ENCODE data around the gene ENTPD7. TPM values are rescaled to one million over a fixed set of nuclear protein-coding genes. Genes with fewer than 3 reads are reported as not detected.

The ENTPD7 gene
- total and polyA plus RNA-seq, 10 of the 15 experiments (the other 5 are each of a cell fraction or from before 2014, with no cell fraction given), result 0.73 to 6.7 (median 5.2) TPM

DNA sequence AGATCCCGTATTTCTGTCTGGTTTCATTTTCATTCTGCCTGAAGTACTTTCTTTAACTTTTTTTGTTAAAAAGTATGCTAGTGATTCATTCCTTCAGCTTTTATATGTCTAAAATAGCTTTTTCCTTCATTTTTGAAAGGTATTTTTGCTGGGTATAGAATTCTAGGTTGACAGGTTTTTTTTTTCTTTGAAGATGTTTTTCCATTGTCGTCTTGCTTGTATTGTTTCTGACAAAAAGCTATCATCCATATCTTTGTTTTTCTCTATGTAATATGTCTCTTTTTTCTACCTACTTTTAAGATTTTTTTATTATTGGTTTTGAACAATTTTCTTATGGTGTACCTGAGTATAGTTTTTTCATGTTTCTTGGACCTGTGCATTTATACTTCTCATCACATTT, 81.0 kb downstream of the ENTPD7 start:
- in situ Hi-C loops (cut with MboI), result no loop called here
- CTCF ChIA-PET, result interaction anchor here (1.4 to 2.3 kb wide), 2 partner anchors 8 to 129 kb away, joined by 4 to 10 read pairs; partner anchors contain the start of genes COX15 and CUTC
- Histone ChIP-seq H3K27me3 (replicated peaks in 1 of 2; ENCODE audit: control insufficient read depth in 2 of 2, insufficient read depth in 2 of 2, low read length in 1 of 2) (no peaks in the 10 kb centered on the region), H3K9me3 (replicated peaks; ENCODE audit: control insufficient read depth, insufficient read depth, low read length) (peaks cover 5% of the 10 kb centered on the region), H4K20me1 (ENCODE audit: control insufficient read depth, insufficient read depth) (no peaks in the 10 kb centered on the region), H3K4me1 (ENCODE audit: control insufficient read depth, insufficient read depth, low read length) (no peaks in the 10 kb centered on the region), H3K36me3 (ENCODE audit: control insufficient read depth in 2 of 2, insufficient read depth in 2 of 2, low read length in 1 of 2) (peaks cover 3 to 23% of the 10 kb centered on the region in 2 experiments), H3K9ac (ENCODE audit: control insufficient read depth, insufficient read depth, low read length) (no peak overlapping the region), H3K4me3 (no peak overlapping the region), H3K4me2 (ENCODE audit: control insufficient read depth, insufficient read depth) (no peak overlapping the region), H3K79me2 (ENCODE audit: control insufficient read depth, insufficient read depth, low read length) (no peaks in the 10 kb centered on the region), H2AFZ (ENCODE audit: control insufficient read depth, low read depth, low read length) (no peak overlapping the region), H3K27ac (ENCODE audit: control insufficient read depth, insufficient read depth) (no peak overlapping the region)
- DNase-seq (ENCODE audit: low read depth, low spot score) (no peak), FAIRE-seq (no peak), ATAC-seq (no peak)
- SMC1A ChIA-PET (ENCODE audit: uncharacterized antibody, unreplicated experiment), result interaction anchor here (0.5 to 1.5 kb wide), 5 partner anchors 9 to 305 kb away, joined by 3 to 5 read pairs (median 3); partner anchors contain the start of gene COX15
- intact Hi-C loops (cut with micrococcal nuclease; ENCODE audit: unreplicated experiment), result no loop called here
- no TSS peak for BruUV-seq (replicated peaks)
- POLR2A ChIA-PET, result no interaction called here
- RAD21 ChIA-PET (ENCODE audit: unreplicated experiment), result no interaction called here
- 95% methylated on average over 2 of the region's 2 CpGs for WGBS (ENCODE audit: insufficient coverage, insufficient replicate concordance, low lambda C conversion rate, missing lambda C conversion rate)
- TF ChIP-seq IKZF1 (conservative IDR thresholded peaks at IDR 0.05) (no peak), ZBED1 (IDR thresholded peaks at IDR 0.05; ENCODE audit: borderline replicate concordance) (no peak), JUND (IDR thresholded peaks at IDR 0.05; ENCODE audit: low read depth, low read length) (no peak), RELA (IDR thresholded peaks at IDR 0.05; ENCODE audit: borderline replicate concordance, partially characterized antibody) (no peak), ZNF24 (IDR thresholded peaks at IDR 0.05) (no peak), MYC (IDR thresholded peaks at IDR 0.05; ENCODE audit: insufficient read depth, insufficient read length, insufficient replicate concordance, low read length, severe bottlenecking) (no peak), ZBTB40 (IDR thresholded peaks at IDR 0.05; ENCODE audit: borderline replicate concordance) (no peak), SRF (IDR thresholded peaks at IDR 0.05; ENCODE audit: low read depth in 2 of 2, low read length in 2 of 2) (no peak), EGR1 (IDR thresholded peaks at IDR 0.05; ENCODE audit: borderline replicate concordance in 1 of 2, low read depth in 2 of 2, low read length in 2 of 2) (no peak), NRF1 (conservative IDR thresholded peaks at IDR 0.05; ENCODE audit: low read depth, low read length) (no peak), ELK1 (IDR thresholded peaks at IDR 0.05; ENCODE audit: low read depth, low read length) (no peak), TCF7 (IDR thresholded peaks at IDR 0.05; ENCODE audit: borderline replicate concordance) (peak; percentile 75; the same call in 1 of the 2 replicates), CBX5 (IDR thresholded peaks at IDR 0.05; ENCODE audit: low read depth) (0 out of 2 replicates have a peak, but pooled peaks have one; percentile 75), ZNF384 (IDR thresholded peaks at IDR 0.05; ENCODE audit: borderline replicate concordance, low read depth, low read length) (peak; percentile 28; the same call in 1 of the 2 replicates)
- TF ChIP-seq, protein P1, sequence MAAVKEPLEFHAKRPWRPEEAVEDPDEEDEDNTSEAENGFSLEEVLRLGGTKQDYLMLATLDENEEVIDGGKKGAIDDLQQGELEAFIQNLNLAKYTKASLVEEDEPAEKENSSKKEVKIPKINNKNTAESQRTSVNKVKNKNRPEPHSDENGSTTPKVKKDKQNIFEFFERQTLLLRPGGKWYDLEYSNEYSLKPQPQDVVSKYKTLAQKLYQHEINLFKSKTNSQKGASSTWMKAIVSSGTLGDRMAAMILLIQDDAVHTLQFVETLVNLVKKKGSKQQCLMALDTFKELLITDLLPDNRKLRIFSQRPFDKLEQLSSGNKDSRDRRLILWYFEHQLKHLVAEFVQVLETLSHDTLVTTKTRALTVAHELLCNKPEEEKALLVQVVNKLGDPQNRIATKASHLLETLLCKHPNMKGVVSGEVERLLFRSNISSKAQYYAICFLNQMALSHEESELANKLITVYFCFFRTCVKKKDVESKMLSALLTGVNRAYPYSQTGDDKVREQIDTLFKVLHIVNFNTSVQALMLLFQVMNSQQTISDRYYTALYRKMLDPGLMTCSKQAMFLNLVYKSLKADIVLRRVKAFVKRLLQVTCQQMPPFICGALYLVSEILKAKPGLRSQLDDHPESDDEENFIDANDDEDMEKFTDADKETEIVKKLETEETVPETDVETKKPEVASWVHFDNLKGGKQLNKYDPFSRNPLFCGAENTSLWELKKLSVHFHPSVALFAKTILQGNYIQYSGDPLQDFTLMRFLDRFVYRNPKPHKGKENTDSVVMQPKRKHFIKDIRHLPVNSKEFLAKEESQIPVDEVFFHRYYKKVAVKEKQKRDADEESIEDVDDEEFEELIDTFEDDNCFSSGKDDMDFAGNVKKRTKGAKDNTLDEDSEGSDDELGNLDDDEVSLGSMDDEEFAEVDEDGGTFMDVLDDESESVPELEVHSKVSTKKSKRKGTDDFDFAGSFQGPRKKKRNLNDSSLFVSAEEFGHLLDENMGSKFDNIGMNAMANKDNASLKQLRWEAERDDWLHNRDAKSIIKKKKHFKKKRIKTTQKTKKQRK (IDR thresholded peaks at IDR 0.05; ENCODE audit: low read depth, low read length), result no peak
